ENCODE measurements around the gene GNAI2. TPM values are rescaled to one million over a fixed set of nuclear protein-coding genes. Genes with fewer than 3 reads are reported as not detected.
A peak's percentile ranks its signal among the peaks of the same experiment; 100 is the strongest.
"Not testable (repeated sequence)": the region's sequence is repeated elsewhere in the genome, so short reads cannot be mapped to it uniquely, and the experiment has no call there.

The GNAI2 gene
- polyA plus RNA-seq, 4 donors: 23.9 to 117 (median 81.9) TPM

GRCh38 chr3:50208677-50209344 lies 27.2 kb upstream of the GNAI2 start:
- Histone ChIP-seq H3K4me1 (ENCODE audit: control insufficient read depth in 3 of 3, insufficient read depth in 2 of 3, low read depth in 1 of 3, low read length in 2 of 3) (peaks cover 2 to 47% (median 8%) of the 10 kb centered on the region in 3 donors), H3K27me3 (ENCODE audit: control insufficient read depth in 3 of 3, insufficient read depth in 3 of 3, low read length in 3 of 3) (peaks cover 0 to 35% (median 9%) of the 10 kb centered on the region in 3 donors), H3K4me3 (ENCODE audit: low read depth in 1 of 3, low read length in 3 of 3) (no peak overlapping the region), H3K36me3 (ENCODE audit: control insufficient read depth in 3 of 3, insufficient read depth in 2 of 3, low read depth in 1 of 3, low read length in 3 of 3) (no peaks in the 10 kb centered on the region), H3K9me3 (ENCODE audit: control insufficient read depth in 2 of 2, insufficient read depth in 1 of 2, low read depth in 1 of 2, low read length in 1 of 2) (no peaks in the 10 kb centered on the region), H3K27ac (ENCODE audit: low read depth in 1 of 3, low read length in 2 of 3) (no peak overlapping the region)
- FAIRE-seq: no peak
- no peak for DNase-seq
- WGBS, 3 donors: 72 to 80% (median 78%) methylated on average over 14 of the region's 14 CpGs

GRCh38 chr3:50210176-50210509 lies 25.9 kb upstream of the GNAI2 start:
- peaks cover 2 to 38% (median 8%) of the 10 kb centered on the region in 3 donors for H3K4me1 ChIP-seq (ENCODE audit: control insufficient read depth in 3 of 3, insufficient read depth in 2 of 3, low read depth in 1 of 3, low read length in 2 of 3)
- H3K27me3 ChIP-seq (ENCODE audit: control insufficient read depth in 3 of 3, insufficient read depth in 3 of 3, low read length in 3 of 3): peaks cover 0 to 22% (median 2%) of the 10 kb centered on the region in 3 donors
- peak overlapping the region in 2 of 3 donors; percentile 2 to 63 for H3K27ac ChIP-seq (ENCODE audit: low read depth in 1 of 3, low read length in 2 of 3)
- H3K4me3 ChIP-seq (ENCODE audit: low read depth in 1 of 3, low read length in 3 of 3): no peak overlapping the region
- WGBS, 3 donors: 25 to 72% (median 41%) methylated on average over 5 of the region's 5 CpGs
- H3K9me3 ChIP-seq (ENCODE audit: control insufficient read depth in 2 of 2, insufficient read depth in 1 of 2, low read depth in 1 of 2, low read length in 1 of 2): no peaks in the 10 kb centered on the region
- FAIRE-seq (no peak), DNase-seq (no peak)
- no peaks in the 10 kb centered on the region for H3K36me3 ChIP-seq (ENCODE audit: control insufficient read depth in 3 of 3, insufficient read depth in 2 of 3, low read depth in 1 of 3, low read length in 3 of 3)

- no peak for FAIRE-seq
- peak; percentile 84 to 86 for DNase-seq
- 13 to 65% (median 40%) methylated on average over 12 to 13 of the region's 13 CpGs for WGBS, 3 donors
- Histone ChIP-seq H3K4me3 (ENCODE audit: low read depth in 1 of 3, low read length in 3 of 3) (no peak overlapping the region), H3K27me3 (ENCODE audit: control insufficient read depth in 3 of 3, insufficient read depth in 3 of 3, low read length in 3 of 3) (peaks cover 0 to 16% (median 0%) of the 10 kb centered on the region in 3 donors), H3K4me1 (ENCODE audit: control insufficient read depth in 3 of 3, insufficient read depth in 2 of 3, low read depth in 1 of 3, low read length in 2 of 3) (peaks cover 2 to 32% (median 6%) of the 10 kb centered on the region in 3 donors), H3K36me3 (ENCODE audit: control insufficient read depth in 3 of 3, insufficient read depth in 2 of 3, low read depth in 1 of 3, low read length in 3 of 3) (no peaks in the 10 kb centered on the region), H3K27ac (ENCODE audit: low read depth in 1 of 3, low read length in 2 of 3) (peak overlapping the region; percentile 15 to 75 (median 26)), H3K9me3 (ENCODE audit: control insufficient read depth in 2 of 2, insufficient read depth in 1 of 2, low read depth in 1 of 2, low read length in 1 of 2) (no peaks in the 10 kb centered on the region)
Measured at GRCh38 chr3:50210510-50211367, 25.3 kb upstream of the GNAI2 start.

- 51 to 80% (median 77%) methylated on average over 5 of the region's 5 CpGs for WGBS, 3 donors
- not testable (repeated sequence) for DNase-seq; H3K9me3 ChIP-seq (ENCODE audit: control insufficient read depth in 2 of 2, insufficient read depth in 1 of 2, low read depth in 1 of 2, low read length in 1 of 2); H3K36me3 ChIP-seq (ENCODE audit: control insufficient read depth in 3 of 3, insufficient read depth in 2 of 3, low read depth in 1 of 3, low read length in 3 of 3); H3K4me3 ChIP-seq (ENCODE audit: low read depth in 1 of 3, low read length in 3 of 3); FAIRE-seq
- peaks cover 0 to 10% (median 0%) of the 10 kb centered on the region in 3 donors for H3K27me3 ChIP-seq (ENCODE audit: control insufficient read depth in 3 of 3, insufficient read depth in 3 of 3, low read length in 3 of 3)
- peaks cover 2 to 27% (median 6%) of the 10 kb centered on the region in 3 donors for H3K4me1 ChIP-seq (ENCODE audit: control insufficient read depth in 3 of 3, insufficient read depth in 2 of 3, low read depth in 1 of 3, low read length in 2 of 3)
- H3K27ac ChIP-seq (ENCODE audit: low read depth in 1 of 3, low read length in 2 of 3): peak overlapping the region in 2 of 3 donors; percentile 26 to 75
Measured at GRCh38 chr3:50211368-50211717, 24.7 kb upstream of the GNAI2 start.

GRCh38 chr3:50211930-50212329 lies 24.1 kb upstream of the GNAI2 start:
- Histone ChIP-seq H3K4me1 (ENCODE audit: control insufficient read depth in 3 of 3, insufficient read depth in 2 of 3, low read depth in 1 of 3, low read length in 2 of 3) (peaks cover 2 to 27% (median 6%) of the 10 kb centered on the region in 3 donors), H3K27me3 (ENCODE audit: control insufficient read depth in 3 of 3, insufficient read depth in 3 of 3, low read length in 3 of 3) (peaks cover 0 to 4% (median 0%) of the 10 kb centered on the region in 3 donors), H3K4me3 (ENCODE audit: low read depth in 1 of 3, low read length in 3 of 3) (no peak overlapping the region), H3K27ac (ENCODE audit: low read depth in 1 of 3, low read length in 2 of 3) (no peak overlapping the region), H3K36me3 (ENCODE audit: control insufficient read depth in 3 of 3, insufficient read depth in 2 of 3, low read depth in 1 of 3, low read length in 3 of 3) (no peaks in the 10 kb centered on the region), H3K9me3 (ENCODE audit: control insufficient read depth in 2 of 2, insufficient read depth in 1 of 2, low read depth in 1 of 2, low read length in 1 of 2) (no peaks in the 10 kb centered on the region)
- WGBS, 3 donors: 56 to 82% (median 68%) methylated on average over 2 of the region's 2 CpGs
- no peak for FAIRE-seq
- no peak for DNase-seq

GRCh38 chr3:50212502-50212901 lies 23.5 kb upstream of the GNAI2 start:
- no peak overlapping the region for H3K27ac ChIP-seq (ENCODE audit: low read depth in 1 of 3, low read length in 2 of 3)

GRCh38 chr3:50212971-50213370 lies 23.0 kb upstream of the GNAI2 start:
- peaks cover 2 to 27% (median 6%) of the 10 kb centered on the region in 3 donors for H3K4me1 ChIP-seq (ENCODE audit: control insufficient read depth in 3 of 3, insufficient read depth in 2 of 3, low read depth in 1 of 3, low read length in 2 of 3)
- H3K4me3 ChIP-seq (ENCODE audit: low read depth in 1 of 3, low read length in 3 of 3): no peak overlapping the region
- no peaks in the 10 kb centered on the region for H3K9me3 ChIP-seq (ENCODE audit: control insufficient read depth in 2 of 2, insufficient read depth in 1 of 2, low read depth in 1 of 2, low read length in 1 of 2)
- WGBS, 3 donors: 48 to 83% (median 56%) methylated on average over 3 of the region's 3 CpGs
- peaks cover 0 to under 1% (median 0%) of the 10 kb centered on the region in 3 donors for H3K27me3 ChIP-seq (ENCODE audit: control insufficient read depth in 3 of 3, insufficient read depth in 3 of 3, low read length in 3 of 3)
- H3K27ac ChIP-seq (ENCODE audit: low read depth in 1 of 3, low read length in 2 of 3): no peak overlapping the region
- DNase-seq (no peak), FAIRE-seq (no peak)
- no peaks in the 10 kb centered on the region for H3K36me3 ChIP-seq (ENCODE audit: control insufficient read depth in 3 of 3, insufficient read depth in 2 of 3, low read depth in 1 of 3, low read length in 3 of 3)

More at GRCh38 chr3:50212502-50212901, 23.5 kb upstream of the GNAI2 start:
- Histone ChIP-seq H3K9me3 (ENCODE audit: control insufficient read depth in 2 of 2, insufficient read depth in 1 of 2, low read depth in 1 of 2, low read length in 1 of 2) (no peaks in the 10 kb centered on the region), H3K4me1 (ENCODE audit: control insufficient read depth in 3 of 3, insufficient read depth in 2 of 3, low read depth in 1 of 3, low read length in 2 of 3) (peaks cover 2 to 27% (median 6%) of the 10 kb centered on the region in 3 donors), H3K27me3 (ENCODE audit: control insufficient read depth in 3 of 3, insufficient read depth in 3 of 3, low read length in 3 of 3) (peaks cover 0 to 2% (median 0%) of the 10 kb centered on the region in 3 donors), H3K4me3 (ENCODE audit: low read depth in 1 of 3, low read length in 3 of 3) (no peak overlapping the region), H3K36me3 (ENCODE audit: control insufficient read depth in 3 of 3, insufficient read depth in 2 of 3, low read depth in 1 of 3, low read length in 3 of 3) (no peaks in the 10 kb centered on the region)
- 73 to 86% (median 78%) methylated on average over 4 of the region's 4 CpGs for WGBS, 3 donors
- DNase-seq: no peak
- FAIRE-seq: no peak

GRCh38 chr3:50213373-50213772 lies 22.6 kb upstream of the GNAI2 start:
- Histone ChIP-seq H3K4me1 (ENCODE audit: control insufficient read depth in 3 of 3, insufficient read depth in 2 of 3, low read depth in 1 of 3, low read length in 2 of 3) (peaks cover 2 to 27% (median 6%) of the 10 kb centered on the region in 3 donors), H3K4me3 (ENCODE audit: low read depth in 1 of 3, low read length in 3 of 3) (no peak overlapping the region), H3K36me3 (ENCODE audit: control insufficient read depth in 3 of 3, insufficient read depth in 2 of 3, low read depth in 1 of 3, low read length in 3 of 3) (no peaks in the 10 kb centered on the region), H3K9me3 (ENCODE audit: control insufficient read depth in 2 of 2, insufficient read depth in 1 of 2, low read depth in 1 of 2, low read length in 1 of 2) (no peaks in the 10 kb centered on the region), H3K27me3 (ENCODE audit: control insufficient read depth in 3 of 3, insufficient read depth in 3 of 3, low read length in 3 of 3) (no peaks in the 10 kb centered on the region), H3K27ac (ENCODE audit: low read depth in 1 of 3, low read length in 2 of 3) (no peak overlapping the region)
- 22 to 55% (median 41%) methylated on average over 9 to 12 of the region's 12 CpGs for WGBS, 3 donors
- FAIRE-seq (no peak), DNase-seq (no peak)

Measured in small intestine (tissue), 7 donors.